ENCODE measurements around the gene CKAP2L.

The CKAP2L gene, protein sequence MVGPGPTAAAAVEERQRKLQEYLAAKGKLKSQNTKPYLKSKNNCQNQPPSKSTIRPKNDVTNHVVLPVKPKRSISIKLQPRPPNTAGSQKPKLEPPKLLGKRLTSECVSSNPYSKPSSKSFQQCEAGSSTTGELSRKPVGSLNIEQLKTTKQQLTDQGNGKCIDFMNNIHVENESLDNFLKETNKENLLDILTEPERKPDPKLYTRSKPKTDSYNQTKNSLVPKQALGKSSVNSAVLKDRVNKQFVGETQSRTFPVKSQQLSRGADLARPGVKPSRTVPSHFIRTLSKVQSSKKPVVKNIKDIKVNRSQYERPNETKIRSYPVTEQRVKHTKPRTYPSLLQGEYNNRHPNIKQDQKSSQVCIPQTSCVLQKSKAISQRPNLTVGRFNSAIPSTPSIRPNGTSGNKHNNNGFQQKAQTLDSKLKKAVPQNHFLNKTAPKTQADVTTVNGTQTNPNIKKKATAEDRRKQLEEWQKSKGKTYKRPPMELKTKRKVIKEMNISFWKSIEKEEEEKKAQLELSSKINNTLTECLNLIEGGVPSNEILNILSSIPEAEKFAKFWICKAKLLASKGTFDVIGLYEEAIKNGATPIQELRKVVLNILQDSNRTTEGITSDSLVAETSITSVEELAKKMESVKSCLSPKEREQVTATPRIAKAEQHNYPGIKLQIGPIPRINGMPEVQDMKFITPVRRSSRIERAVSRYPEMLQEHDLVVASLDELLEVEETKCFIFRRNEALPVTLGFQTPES

DNA sequence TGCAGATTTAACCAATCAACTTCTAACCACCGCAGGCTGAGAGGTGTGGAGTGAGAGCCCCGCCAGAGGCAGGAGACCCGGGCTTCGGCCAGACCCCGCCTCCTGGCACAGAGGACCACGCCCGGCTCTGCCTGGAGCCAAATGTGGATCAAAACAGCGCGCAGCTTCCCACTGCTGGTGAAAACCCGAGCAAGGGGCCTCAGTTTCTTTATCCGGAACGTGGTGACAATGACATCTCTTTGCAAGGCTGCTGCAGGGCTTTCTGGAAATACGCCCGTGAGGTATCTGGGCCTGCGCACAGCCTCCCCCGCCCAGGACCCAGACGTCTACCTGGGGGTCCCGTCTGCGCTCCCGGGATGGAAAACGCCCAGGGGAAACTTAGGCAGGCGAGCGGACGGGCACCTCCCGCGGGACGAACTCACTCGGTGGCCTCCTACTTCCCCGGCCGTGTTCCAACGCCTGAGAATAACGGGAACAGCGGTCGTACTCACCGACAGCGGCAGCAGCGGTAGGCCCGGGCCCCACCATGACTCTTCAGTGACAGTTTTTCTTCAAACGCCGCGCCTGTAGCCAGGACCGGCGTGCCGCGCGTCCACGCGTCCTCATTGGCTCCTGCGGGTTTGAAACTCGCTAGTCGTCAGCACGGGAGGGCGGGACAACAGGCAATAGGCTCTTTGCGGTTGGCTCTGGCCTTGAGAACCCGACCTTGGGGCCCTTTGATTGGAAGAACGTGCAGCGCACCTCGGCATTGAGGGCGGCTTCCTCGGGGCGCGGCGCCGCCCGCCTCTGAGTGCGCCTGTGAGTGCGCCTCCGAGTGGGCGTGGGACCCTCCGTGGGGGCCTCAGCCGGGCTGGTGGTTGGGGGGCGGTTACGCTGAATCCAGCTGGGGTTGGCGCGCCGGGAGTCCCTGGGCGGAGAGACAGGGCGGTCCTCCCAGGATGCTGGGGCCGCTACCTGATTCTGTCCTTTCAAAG lies at the start of gene CKAP2L:
Gene CKAP2L, minus strand, starts transcription at position 539 of the 974 bp plus-strand sequence. Its CDS starts 11 bp downstream, at position 528.
- DNase-seq, result peak; percentile 95 to 96

DNA sequence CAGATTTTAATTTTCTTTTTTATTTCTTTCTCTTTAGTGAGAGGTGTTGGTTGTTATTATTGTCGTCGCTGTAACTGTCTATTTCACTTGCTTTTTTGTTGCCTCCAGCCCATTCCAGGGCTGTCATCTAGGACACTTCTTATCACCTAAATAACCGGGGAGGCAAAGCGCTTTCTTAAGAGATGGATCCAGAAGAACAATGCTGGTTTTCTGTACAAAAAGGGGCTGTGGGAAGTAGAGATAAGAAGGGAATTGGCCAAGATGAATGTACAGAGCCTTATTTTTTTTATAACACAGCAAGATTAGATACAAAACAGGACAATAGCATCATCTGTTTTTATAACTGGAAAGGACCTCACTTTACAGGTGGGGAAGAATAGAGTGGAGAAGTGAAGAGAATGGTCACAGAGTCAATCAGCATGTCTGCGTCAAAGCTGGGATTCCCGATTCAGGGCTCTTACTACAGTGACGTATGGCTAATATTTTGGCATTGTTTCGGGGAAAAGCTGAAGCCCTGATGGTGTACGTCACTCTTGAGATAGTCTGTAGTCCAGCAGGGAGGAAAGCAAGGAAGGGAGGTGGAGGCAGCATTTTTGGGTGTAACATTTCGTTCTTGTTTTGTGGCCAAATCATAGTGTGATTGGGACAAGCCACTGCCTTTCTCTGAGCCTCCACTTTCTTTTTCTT lies 49.0 kb upstream of the CKAP2L start:
- DNase-seq, result no peak

DNA sequence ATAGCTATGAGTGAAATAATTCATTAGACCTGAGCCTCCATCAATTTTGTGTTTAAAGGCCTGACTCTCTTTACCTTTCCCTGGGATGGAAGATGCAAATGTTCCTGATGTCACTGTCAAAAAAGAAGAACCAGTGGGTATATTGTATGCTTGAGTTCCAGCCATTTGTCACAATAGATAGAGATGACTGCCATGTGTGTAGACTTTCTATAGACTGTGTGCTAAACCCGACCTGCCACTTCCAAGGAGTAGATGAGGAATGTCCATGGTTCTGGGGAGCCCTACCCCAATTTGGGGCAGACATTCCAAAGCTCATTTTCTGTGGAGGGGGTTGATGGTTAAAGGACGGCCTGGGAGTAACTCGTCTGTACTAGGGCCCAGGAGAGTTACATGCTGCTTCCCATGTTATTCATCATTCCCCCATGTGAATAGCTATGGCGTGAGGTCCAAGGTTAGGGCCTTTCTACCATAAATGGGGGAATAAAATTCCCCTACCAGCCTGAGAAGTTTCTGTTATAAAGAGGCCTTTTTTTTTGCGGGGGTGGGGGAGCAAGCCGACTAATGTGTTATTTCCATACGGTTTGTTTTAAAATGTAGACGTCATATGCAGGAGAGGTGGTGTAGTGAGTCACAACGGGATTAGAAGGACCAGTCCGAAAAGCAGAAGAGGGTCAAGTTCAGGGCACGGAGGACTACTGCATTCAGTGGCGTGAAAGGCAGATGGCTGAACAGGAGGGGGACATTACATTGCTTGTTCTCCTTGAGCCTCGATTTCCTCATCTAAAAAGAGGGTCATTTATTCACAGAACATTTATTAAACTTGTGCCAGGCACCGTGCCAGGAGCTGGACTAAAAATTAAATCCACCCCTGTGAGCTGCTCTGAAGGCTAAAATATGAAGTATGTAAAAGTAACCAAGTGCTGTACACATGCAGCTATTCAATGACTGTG lies 48.2 kb upstream of the CKAP2L start:
- no peak for DNase-seq

DNA sequence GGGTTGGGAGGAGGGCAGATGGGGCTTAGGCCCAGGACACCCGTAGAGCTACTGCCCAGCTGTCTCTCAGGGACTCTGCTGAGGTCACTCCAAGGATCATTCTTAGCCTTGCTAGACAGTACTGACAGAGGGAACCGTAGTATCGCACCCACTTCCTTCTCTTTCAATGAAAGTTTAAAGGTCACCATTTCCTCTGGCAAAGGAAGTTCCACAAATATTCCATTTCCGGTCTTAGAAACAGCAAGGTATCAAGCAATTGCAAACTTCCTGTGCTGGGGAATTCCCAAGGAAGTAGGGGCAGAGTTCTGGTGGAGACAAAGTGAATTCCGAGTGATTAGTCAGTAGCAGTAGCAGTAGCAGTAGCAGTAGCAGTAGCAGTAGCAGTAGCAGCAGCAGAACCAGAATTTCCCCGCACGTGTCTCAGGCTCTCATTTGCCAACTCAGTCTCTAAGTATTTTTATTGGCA lies 47.5 kb upstream of the CKAP2L start:
- DNase-seq, result peak in 1 of 2 donors; percentile 23

DNA sequence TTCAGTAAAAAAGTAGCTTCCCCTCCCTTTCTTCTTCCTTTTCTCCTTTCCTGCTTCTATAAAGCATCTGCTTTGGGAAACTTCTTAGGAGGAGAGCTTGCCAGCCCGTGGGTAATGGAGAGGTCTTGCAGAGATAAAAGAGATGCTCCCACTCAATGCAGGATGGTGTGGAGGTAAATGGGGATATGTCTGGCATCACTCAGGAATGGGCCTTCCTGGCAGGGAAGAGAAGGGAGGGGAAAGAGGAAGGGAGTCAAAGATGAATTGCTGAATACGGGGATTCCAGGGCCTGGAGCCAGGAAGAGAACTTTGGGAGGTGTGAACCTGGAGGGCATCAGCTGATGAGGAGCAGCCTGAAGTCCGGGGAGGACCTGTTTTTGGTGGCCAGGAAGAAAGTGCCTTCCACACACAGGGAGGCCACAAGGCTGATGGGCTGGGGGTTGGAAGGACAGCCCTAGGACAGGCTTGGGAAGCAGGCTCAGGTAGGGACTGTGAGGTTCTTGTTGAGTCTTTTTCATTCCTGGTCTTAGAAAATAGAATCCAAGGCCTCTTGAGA lies 46.9 kb upstream of the CKAP2L start:
- no peak for DNase-seq

DNA sequence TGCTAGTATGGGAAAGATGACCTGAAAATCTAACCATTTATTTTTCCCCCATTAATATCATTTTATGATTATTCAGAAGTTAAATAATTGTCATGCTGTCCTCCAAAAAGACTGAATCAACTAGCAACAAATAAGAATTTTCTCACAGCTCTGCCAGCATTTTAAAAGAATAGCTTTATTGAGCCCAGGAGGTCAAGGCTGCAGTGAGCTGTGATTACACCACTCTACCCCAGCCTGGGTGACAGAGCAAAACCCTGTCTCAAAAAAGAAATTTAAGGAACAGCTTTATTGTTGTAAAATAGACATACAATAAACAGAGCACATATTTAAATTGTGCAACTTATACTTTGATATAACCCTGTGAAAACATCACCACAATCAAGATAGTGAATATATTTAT lies 44.7 kb upstream of the CKAP2L start:
- no peak for DNase-seq

DNA sequence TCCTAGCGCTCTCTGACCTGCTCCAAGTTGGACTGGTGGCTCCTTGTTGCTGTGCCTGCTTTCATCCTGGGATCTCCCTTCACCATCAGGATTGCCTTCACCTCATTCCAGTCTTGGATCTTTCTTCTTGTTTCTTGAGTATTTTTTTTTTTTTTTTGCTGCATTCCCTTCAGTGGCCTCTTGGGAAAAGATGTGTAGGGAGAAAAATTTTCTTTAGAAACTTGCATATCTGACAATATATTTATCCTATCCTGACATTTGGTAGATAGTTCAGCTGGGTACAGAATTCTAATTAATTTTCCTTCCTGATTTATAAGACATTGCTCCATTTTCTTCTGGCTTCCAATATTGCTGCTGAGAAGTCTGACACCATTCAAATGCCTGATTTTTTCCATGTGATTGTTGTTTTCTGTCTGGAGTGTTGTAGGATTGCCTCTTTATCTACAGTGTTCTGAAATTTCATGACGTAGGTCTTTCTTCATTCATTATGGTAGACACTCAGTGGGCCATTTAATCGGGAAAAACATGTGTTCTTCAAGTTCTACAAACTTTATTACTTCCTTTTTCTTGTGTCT lies 42.9 kb upstream of the CKAP2L start:
- no peak for DNase-seq

DNA sequence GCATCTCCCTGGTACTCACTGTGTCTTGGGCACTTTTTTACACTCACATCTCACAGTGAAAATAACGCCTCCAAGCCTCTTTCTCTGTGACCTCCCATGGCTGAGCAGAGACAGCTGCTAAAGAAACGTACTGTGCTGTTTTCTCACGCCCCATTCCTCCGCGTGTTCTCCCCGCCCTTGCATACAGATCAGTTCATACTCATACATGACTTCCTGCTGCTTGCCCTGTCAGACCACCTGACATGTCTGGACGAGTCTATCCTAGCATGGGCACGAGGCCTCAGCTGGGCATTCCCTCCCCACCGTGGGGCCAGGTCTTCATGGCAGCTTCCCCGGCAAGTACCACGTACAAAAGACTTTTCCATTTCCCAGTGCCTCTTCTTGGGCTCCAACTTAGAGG lies 41.1 kb upstream of the CKAP2L start:
- DNase-seq, result no peak

DNA sequence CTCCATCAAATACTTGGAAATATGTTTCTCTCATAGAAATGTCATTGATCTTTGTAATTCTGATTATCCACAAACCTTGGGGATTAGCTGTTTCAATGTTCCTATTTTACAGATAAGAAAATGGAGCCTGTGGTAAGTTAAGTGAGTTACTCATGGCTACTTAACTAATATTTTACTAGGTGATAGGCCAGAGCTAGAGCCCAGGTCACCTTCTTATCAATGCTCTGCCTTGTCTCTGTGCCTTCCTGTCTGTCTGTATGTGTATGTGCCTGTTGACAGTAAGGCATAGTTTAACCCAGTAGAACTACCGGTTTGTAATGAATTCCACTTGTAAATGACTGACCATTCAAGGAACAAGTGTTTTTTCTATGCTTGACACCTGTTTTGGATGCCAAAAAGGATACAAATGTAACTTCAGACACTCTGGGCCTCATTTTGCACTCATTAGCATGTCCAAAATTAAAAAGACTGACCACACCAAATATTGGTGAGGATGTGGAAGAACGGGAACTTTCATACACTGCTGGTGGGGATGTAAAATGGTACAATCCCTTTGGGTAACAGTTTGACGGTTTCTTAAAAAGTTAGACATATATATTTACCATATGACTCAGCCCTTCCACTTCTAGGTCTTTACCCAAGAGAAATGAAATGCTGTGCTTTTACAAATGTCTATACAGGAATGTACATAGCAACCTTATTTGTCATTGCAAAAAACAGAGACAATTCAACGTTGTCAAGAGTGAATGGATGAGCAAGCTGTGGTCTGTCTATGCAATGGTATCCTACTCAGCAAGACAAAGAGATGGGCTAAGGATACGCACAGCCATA lies 39.5 kb upstream of the CKAP2L start:
- no peak for DNase-seq

DNA sequence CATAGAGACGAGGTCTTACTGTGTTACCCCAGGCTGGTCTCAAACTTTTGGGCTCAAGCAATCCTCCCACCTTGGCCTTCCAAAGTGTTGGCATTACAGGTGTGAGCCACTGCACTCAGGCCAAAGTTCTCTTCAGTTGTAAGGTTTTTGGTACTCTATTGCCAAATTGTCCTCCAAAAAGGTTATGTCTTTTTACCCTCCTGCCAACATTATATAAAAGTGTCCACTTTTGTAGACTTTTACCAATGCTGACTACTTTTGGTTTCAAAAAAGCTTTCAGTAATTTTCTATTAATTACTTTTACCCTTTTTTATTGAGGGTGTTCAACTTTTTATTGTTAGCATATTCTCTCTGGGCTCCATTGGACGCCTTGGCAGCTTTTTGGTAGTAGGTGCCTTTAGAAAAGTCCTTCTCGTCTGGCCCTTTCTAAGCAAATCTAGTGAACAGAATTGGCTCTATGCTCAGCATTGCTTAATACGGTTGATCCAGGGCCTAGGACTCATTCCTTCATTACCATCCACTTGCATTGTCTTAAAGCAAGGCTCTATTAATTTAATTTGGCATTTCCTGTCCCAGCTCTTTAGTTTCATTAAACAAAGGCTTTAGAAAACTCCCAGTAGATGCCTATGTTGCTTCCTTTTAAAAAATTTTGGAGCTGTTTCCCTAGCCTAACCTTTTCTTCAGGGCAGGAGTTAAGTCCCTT lies 36.6 kb upstream of the CKAP2L start:
- no peak for DNase-seq

DNA sequence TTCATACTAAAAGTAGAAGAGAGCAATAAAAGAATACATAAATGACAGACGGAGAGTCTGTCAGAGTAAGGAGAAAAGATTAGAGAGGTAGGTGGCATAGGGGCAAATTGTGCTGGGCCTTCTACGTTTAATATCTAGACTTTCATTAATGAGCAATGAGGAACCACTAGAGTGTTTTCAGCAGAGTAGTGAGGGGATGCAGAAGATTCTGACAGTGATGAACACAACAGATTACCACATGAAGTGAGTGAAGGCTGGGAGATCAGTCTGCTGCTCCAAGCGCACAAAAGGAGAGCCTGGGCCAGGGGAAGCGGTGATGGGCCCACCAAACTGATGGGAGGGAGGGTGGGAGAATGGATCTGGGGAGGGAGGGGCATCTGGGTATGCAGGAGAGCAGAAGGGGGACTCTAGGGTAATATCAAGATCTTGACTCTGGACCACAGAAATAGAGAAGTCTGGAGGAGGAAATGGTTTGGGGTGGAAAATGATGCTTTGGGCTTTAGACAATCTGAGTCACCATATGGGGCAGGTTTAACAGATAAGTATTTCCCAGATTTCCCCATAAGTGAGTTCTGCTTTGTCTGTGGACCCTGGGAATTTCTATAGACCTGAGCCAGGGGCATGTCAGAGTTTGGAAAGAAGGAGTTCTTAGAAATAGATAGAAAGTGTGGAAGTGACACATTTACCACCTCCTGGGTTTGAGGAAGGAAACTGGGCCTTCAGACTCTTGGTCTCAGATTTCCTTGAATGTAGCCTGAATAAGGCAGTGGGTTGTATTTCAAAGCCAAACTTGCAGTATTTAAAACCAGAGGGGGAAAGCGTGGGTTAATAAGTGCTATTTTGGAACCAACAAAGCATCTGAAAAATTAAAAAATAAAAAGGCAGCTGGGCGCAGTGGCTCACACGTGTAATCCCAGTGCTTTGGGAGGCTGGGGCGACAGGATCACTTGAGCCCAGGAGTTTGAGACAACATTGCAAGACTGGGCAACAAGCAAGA lies 34.9 kb upstream of the CKAP2L start:
- peak in 1 of 2 donors; percentile 41 for DNase-seq

DNA sequence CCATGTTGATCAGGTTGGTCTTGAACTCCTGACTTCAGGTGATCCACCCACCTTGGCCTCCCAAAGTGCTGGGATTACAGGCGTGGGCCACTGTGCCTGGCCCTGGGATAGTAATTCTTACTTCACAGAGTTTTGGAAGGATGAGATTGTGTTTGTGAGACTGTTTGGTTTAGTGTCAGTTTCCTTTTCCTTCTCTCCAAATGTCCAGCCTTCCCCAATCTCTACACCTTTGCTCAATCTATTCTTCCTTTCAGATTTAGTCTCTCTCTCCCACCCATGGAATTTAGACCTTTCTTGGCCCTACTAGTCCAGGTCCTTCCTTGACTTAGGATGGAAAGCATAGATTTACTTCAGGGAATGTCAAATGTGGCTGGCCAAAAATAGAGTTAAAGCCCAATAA lies 32.1 kb upstream of the CKAP2L start:
- DNase-seq, result no peak

DNA sequence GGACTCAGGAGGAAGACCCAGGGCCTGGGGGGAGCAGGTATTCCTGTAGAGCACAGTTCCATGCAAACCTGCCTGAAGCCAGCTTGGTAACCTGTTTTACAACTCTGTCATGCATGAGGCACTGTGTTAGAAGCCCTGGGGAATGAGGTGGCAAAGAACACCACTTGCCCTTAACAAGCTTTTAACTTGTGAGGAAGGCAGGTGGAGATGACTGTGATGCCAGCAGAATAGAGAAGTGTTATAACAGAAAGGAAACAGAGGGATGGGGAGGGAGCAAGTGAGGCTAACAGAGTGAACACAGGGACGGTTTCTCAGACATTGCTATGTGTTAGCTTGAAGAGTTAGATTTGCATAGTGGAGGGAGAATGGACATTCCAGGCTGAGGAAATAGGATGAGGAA lies 31.4 kb upstream of the CKAP2L start:
- no peak for DNase-seq

DNA sequence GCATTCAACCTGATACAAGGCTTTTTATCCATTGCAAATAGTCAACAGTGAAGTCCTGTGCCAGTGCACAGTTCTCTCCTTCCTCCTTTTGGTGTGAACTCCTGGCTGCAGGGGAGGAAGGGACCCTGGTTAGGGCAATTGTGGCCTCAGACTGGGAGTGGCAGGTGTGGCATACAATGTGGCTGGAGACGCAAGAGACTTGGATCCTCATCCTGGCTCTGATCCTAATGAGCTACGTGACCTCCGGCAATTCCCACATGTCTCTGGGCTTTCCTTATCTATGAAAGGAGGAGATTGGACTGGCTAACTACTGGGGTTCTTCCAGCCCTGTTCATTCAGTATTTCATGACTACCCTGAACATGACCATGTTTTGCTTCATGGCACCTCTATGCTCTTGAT lies 30.4 kb upstream of the CKAP2L start:
- no peak for DNase-seq

DNA sequence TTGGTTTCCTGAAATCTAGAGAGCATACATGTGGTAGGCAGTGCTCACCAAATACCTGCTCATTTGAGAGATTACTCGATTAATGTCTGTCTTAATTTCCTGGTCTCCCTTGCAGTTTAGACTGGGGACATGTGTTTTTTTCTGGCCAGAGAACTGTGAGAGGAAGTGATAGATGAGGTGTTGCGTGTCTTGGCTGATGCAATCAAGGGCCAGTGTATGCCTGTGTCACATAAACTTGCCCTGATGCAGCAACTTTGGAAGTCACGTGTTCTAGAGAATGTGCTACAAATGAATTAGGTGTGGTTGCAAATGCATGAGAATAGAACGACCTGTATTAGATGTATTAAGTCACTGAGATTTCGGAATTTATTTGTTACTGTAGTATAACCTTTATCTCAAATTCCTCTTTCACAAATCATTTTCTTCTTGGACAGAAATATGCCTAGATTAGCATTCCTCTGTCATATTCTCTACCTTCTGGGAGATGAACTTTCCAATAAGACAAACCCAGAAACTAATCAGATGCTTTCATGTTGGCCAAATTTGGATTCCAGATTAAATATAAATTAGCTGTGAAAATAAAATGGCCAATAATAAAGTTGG lies 29.8 kb upstream of the CKAP2L start:
- peak; percentile 37 to 74 for DNase-seq

DNA sequence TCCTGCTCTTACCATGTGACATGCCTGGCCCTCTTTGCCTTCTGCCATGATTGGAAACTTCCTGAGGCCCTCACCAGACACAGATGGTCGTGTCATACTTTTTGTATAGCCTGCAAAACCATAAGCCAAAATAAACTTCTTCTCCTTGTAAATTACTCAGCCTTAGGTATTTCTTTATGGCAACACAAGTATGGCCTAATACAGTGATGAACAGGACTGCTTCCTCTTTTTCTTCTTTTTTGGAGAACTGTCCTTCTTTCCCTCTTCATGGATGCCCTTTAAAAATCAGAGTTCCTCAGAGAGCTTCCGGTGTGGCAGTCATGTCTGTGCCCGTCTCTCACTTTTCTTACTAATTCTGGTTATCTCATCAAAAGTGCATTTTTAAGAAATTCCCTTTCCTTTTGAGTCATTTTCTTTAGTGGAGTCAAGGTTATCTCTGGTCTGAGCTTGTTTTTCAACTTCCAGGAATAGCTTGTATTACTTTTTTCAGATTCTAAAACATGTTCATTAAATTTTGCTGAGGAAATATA lies 29.1 kb upstream of the CKAP2L start:
- peak in 1 of 2 donors; percentile 45 for DNase-seq

DNA sequence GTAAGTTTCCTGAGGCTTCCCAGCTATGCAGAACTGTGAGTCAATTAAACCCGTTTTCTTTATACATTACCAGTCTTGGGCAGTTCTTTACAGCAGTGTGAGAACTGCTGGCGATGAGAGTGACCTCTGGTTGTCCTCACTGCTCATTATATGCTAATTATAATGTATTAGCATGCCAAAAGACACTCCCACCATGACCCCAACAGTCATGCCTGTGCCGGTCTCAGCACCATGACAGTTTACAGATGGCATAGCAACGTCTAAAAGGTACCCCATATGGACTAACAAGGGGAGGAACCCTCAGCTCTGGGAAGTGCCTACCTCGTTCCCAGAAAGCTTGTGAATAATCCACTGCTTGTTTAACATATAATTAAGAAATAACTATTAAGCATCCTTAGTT lies 28.0 kb upstream of the CKAP2L start:
- DNase-seq, result no peak

Data from CD4-positive, alpha-beta T cell treated with Interferon alpha-2 for 1 hour (primary cell).